ENCODE measurements around the gene ARHGAP40.

The ARHGAP40 gene

DNA sequence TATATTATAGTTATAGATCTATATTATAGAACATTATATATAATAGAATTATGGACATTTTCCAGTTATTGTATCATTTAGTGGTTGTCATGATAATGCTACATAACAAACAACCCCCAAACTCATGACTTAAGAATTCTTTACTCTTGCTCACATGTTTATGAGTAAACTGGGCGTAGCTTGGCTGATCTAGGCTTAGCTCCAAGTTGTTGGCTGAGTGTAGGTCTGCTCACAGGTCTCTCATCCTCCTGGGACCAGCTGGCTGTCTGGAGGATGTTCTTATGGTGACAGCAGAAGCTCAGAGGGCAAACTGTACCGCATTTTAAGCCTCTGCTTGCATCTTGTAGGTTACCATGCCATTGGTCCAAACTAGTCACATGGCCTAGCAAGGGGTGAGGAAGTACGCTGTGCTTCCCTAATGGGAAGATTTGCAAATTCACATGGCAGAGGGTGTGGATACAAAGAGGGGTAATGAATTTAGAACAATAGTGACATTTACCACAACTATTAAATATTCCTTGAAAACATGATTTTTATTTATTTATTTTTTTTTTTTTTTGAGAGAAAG lies 34.2 kb downstream of the ARHGAP40 start:
- H3K36me3 ChIP-seq (replicated peaks in 1 of 2; ENCODE audit: control insufficient read depth in 2 of 2, insufficient read depth in 2 of 2, low read length in 2 of 2), result no peaks in the 10 kb centered on the region
- H3K14ac ChIP-seq (ENCODE audit: low read length), result no peak overlapping the region
- H2BK5ac ChIP-seq (ENCODE audit: low read length), result no peak overlapping the region
- no peak overlapping the region for H2BK120ac ChIP-seq (ENCODE audit: low read depth, low read length)
- no peak overlapping the region for H3K4ac ChIP-seq (ENCODE audit: low read length)
- peaks cover 0 to 4% (median 0%) of the 10 kb centered on the region in 3 experiments for H3K27me3 ChIP-seq (ENCODE audit: control insufficient read depth in 3 of 3, insufficient read depth in 3 of 3, low read depth in 1 of 3, low read length in 3 of 3)
- H3K18ac ChIP-seq (ENCODE audit: low read length), result peak overlapping the region; percentile 69
- peaks cover 0 to 3% of the 10 kb centered on the region in 2 donors for H3K9me3 ChIP-seq (replicated peaks in 1 of 2; ENCODE audit: control insufficient read depth in 2 of 2, insufficient read depth in 1 of 2, low read depth in 1 of 2, low read length in 2 of 2)
- WGBS, 2 donors (ENCODE audit: extremely low coverage in 2 of 2, insufficient read length in 2 of 2, insufficient replicate concordance in 1 of 2), result no CpG with 5 or more reads among the region's 3 CpGs
- no peak overlapping the region for H3K4me3 ChIP-seq (ENCODE audit: low read length in 2 of 2)
- H2AFZ ChIP-seq (ENCODE audit: low read length), result no peak overlapping the region
- H4K91ac ChIP-seq (ENCODE audit: low read depth, low read length, poor library complexity), result no peak overlapping the region
- H3K4me1 ChIP-seq (ENCODE audit: control insufficient read depth in 2 of 2, insufficient read depth in 1 of 2, low read depth in 1 of 2, low read length in 2 of 2), result peaks cover 6 to 8% of the 10 kb centered on the region in 2 donors
- peak overlapping the region; percentile 68 for H2BK12ac ChIP-seq (ENCODE audit: low read length)
- H3K79me1 ChIP-seq (ENCODE audit: low read depth, low read length), result no peaks in the 10 kb centered on the region
- H3K9ac ChIP-seq (ENCODE audit: low read depth, low read length, poor library complexity), result no peak overlapping the region
- no peak overlapping the region for H3K4me2 ChIP-seq (ENCODE audit: insufficient read depth, low read length, poor library complexity, severe bottlenecking)
- no peak overlapping the region for H2AK5ac ChIP-seq (ENCODE audit: low read depth, low read length)
- no peak overlapping the region for H3K27ac ChIP-seq (replicated peaks; ENCODE audit: low read length)
- no peak overlapping the region for H4K8ac ChIP-seq (ENCODE audit: low read depth, low read length)
- no peak for DNase-seq (ENCODE audit: low spot score)
- H2BK15ac ChIP-seq (ENCODE audit: low read length), result no peak overlapping the region
- no peak overlapping the region for H3K23ac ChIP-seq (ENCODE audit: low read depth, low read length, poor library complexity)

DNA sequence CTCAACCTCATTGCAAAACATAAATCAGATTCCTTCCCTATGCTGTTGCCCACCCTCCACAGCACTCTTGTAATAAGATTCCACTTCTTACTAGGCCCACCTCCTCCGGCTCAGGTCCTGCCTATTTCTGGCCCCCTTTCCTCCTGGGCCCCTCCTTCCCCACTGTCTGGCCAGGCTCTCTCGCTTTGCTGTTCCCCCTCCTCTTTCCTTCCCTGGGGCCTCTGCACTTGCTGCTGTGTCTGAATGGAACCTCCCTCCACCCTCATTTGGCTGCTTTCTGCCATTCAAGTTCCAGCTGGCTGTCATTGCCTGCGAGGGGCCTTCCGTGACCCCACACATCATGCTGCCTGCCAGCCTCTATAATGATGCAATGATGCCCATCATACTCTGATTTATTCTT lies 38.9 kb downstream of the ARHGAP40 start:
- H3K4me3 ChIP-seq (ENCODE audit: low read length in 2 of 2), result no peak overlapping the region
- H2BK120ac ChIP-seq (ENCODE audit: low read depth, low read length), result no peak overlapping the region
- no peak overlapping the region for H2BK12ac ChIP-seq (ENCODE audit: low read length)
- no peak overlapping the region for H3K14ac ChIP-seq (ENCODE audit: low read length)
- peaks cover 13 to 21% of the 10 kb centered on the region in 2 donors for H3K4me1 ChIP-seq (ENCODE audit: control insufficient read depth in 2 of 2, insufficient read depth in 1 of 2, low read depth in 1 of 2, low read length in 2 of 2)
- H3K9me3 ChIP-seq (replicated peaks in 1 of 2; ENCODE audit: control insufficient read depth in 2 of 2, insufficient read depth in 1 of 2, low read depth in 1 of 2, low read length in 2 of 2), result peaks cover 0 to 3% of the 10 kb centered on the region in 2 donors
- no peak overlapping the region for H4K91ac ChIP-seq (ENCODE audit: low read depth, low read length, poor library complexity)
- H3K27ac ChIP-seq (replicated peaks; ENCODE audit: low read length), result no peak overlapping the region
- no peaks in the 10 kb centered on the region for H3K36me3 ChIP-seq (replicated peaks in 1 of 2; ENCODE audit: control insufficient read depth in 2 of 2, insufficient read depth in 2 of 2, low read length in 2 of 2)
- no peak overlapping the region for H3K23ac ChIP-seq (ENCODE audit: low read depth, low read length, poor library complexity)
- DNase-seq (ENCODE audit: low spot score), result peak; percentile 32
- H3K79me1 ChIP-seq (ENCODE audit: low read depth, low read length), result no peaks in the 10 kb centered on the region
- no peak overlapping the region for H2AFZ ChIP-seq (ENCODE audit: low read length)
- no peak overlapping the region for H3K4me2 ChIP-seq (ENCODE audit: insufficient read depth, low read length, poor library complexity, severe bottlenecking)
- H3K27me3 ChIP-seq (ENCODE audit: control insufficient read depth in 3 of 3, insufficient read depth in 3 of 3, low read depth in 1 of 3, low read length in 3 of 3), result peaks cover 0 to 36% (median 13%) of the 10 kb centered on the region in 3 experiments
- no peak overlapping the region for H2AK5ac ChIP-seq (ENCODE audit: low read depth, low read length)
- no peak overlapping the region for H3K9ac ChIP-seq (ENCODE audit: low read depth, low read length, poor library complexity)
- H3K4ac ChIP-seq (ENCODE audit: low read length), result no peak overlapping the region
- no peak overlapping the region for H2BK15ac ChIP-seq (ENCODE audit: low read length)
- WGBS, 2 donors (ENCODE audit: extremely low coverage in 2 of 2, insufficient read length in 2 of 2, insufficient replicate concordance in 1 of 2), result no CpG with 5 or more reads among the region's 4 CpGs
- H2BK5ac ChIP-seq (ENCODE audit: low read length), result no peak overlapping the region
- peak overlapping the region; percentile 25 for H3K18ac ChIP-seq (ENCODE audit: low read length)
- no peak overlapping the region for H4K8ac ChIP-seq (ENCODE audit: low read depth, low read length)

DNA sequence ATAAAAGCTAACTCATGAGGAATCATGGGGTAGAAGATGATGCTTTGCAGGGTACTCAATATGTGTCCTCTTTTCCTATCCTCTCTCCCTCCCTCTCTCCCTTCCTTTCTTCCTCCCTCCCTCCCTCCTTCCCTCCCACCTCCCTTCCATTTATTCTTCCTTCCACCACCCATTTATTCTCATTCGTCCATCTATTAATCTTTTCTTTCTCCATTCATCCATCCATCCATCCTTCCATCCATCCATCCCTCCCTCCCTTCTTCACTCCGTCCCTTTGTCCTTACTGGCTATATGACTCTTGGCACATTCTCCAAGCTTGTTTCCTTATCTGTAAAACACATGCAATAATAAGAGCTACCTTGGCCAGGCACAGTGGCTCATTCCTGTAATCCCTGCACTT lies 40.9 kb downstream of the ARHGAP40 start:
- Histone ChIP-seq H3K9me3 (replicated peaks in 1 of 2; ENCODE audit: control insufficient read depth in 2 of 2, insufficient read depth in 1 of 2, low read depth in 1 of 2, low read length in 2 of 2) (no peaks in the 10 kb centered on the region), H2AK5ac (ENCODE audit: low read depth, low read length) (no peak overlapping the region), H3K27ac (replicated peaks; ENCODE audit: low read length) (no peak overlapping the region), H3K27me3 (ENCODE audit: control insufficient read depth in 3 of 3, insufficient read depth in 3 of 3, low read depth in 1 of 3, low read length in 3 of 3) (peaks cover 2 to 50% (median 26%) of the 10 kb centered on the region in 3 experiments), H3K4me3 (ENCODE audit: low read length in 2 of 2) (no peak overlapping the region), H2BK12ac (ENCODE audit: low read length) (no peak overlapping the region), H4K8ac (ENCODE audit: low read depth, low read length) (no peak overlapping the region), H2BK5ac (ENCODE audit: low read length) (no peak overlapping the region), H2AFZ (ENCODE audit: low read length) (no peak overlapping the region), H2BK120ac (ENCODE audit: low read depth, low read length) (no peak overlapping the region), H2BK15ac (ENCODE audit: low read length) (no peak overlapping the region), H3K36me3 (replicated peaks in 1 of 2; ENCODE audit: control insufficient read depth in 2 of 2, insufficient read depth in 2 of 2, low read length in 2 of 2) (no peaks in the 10 kb centered on the region), H3K23ac (ENCODE audit: low read depth, low read length, poor library complexity) (no peak overlapping the region), H3K4ac (ENCODE audit: low read length) (no peak overlapping the region), H3K4me2 (ENCODE audit: insufficient read depth, low read length, poor library complexity, severe bottlenecking) (no peak overlapping the region), H4K91ac (ENCODE audit: low read depth, low read length, poor library complexity) (no peak overlapping the region), H3K79me1 (ENCODE audit: low read depth, low read length) (no peaks in the 10 kb centered on the region), H3K18ac (ENCODE audit: low read length) (no peak overlapping the region), H3K9ac (ENCODE audit: low read depth, low read length, poor library complexity) (no peak overlapping the region), H3K14ac (ENCODE audit: low read length) (no peak overlapping the region), H3K4me1 (ENCODE audit: control insufficient read depth in 2 of 2, insufficient read depth in 1 of 2, low read depth in 1 of 2, low read length in 2 of 2) (peaks cover 13 to 19% of the 10 kb centered on the region in 2 donors)
- 100% methylated on average over 1 of the region's 2 CpGs for WGBS, 2 donors (ENCODE audit: extremely low coverage in 2 of 2, insufficient read length in 2 of 2, insufficient replicate concordance in 1 of 2)
- no peak for DNase-seq (ENCODE audit: low spot score)

DNA sequence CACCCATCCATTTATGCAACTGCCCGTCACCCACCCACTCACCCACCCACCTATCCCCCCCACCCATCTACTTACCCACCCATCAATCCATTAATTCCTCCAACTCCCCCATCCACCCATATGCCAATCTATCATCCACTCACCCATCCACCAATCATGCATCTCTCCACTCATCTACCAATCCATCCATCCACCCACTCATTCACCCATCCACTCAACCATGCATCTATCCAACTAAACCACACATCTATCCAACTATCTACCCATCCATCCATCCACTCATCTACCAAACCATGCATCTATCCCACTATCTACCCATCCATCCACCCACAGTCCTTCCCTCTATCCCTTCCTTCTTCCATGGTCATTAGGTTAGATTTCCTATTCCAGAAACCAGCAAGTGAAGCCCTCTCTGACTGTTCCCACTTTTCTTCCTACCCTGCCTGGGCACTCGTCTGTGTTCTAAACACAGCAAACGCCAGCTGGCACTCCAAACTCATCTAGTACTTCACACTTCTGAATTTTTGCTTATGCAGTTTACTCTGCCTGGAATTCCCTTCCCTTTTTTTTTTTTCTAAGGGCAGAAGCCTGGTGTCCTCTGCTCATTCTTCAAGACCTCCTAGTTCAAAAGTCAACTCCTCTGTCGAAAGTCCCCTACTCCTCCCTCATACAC lies 43.1 kb downstream of the ARHGAP40 start:
- Histone ChIP-seq H2AFZ (ENCODE audit: low read length) (no peak overlapping the region), H3K4me1 (ENCODE audit: control insufficient read depth in 2 of 2, insufficient read depth in 1 of 2, low read depth in 1 of 2, low read length in 2 of 2) (peaks cover 13 to 22% of the 10 kb centered on the region in 2 donors), H2BK120ac (ENCODE audit: low read depth, low read length) (no peak overlapping the region), H3K4me2 (ENCODE audit: insufficient read depth, low read length, poor library complexity, severe bottlenecking) (no peak overlapping the region), H2BK5ac (ENCODE audit: low read length) (no peak overlapping the region), H3K9me3 (replicated peaks in 1 of 2; ENCODE audit: control insufficient read depth in 2 of 2, insufficient read depth in 1 of 2, low read depth in 1 of 2, low read length in 2 of 2) (no peaks in the 10 kb centered on the region), H4K91ac (ENCODE audit: low read depth, low read length, poor library complexity) (no peak overlapping the region), H3K9ac (ENCODE audit: low read depth, low read length, poor library complexity) (no peak overlapping the region), H3K23ac (ENCODE audit: low read depth, low read length, poor library complexity) (no peak overlapping the region), H3K79me1 (ENCODE audit: low read depth, low read length) (no peaks in the 10 kb centered on the region), H3K4ac (ENCODE audit: low read length) (no peak overlapping the region), H2BK15ac (ENCODE audit: low read length) (no peak overlapping the region), H3K36me3 (replicated peaks in 1 of 2; ENCODE audit: control insufficient read depth in 2 of 2, insufficient read depth in 2 of 2, low read length in 2 of 2) (no peaks in the 10 kb centered on the region), H3K14ac (ENCODE audit: low read length) (no peak overlapping the region), H3K27me3 (ENCODE audit: control insufficient read depth in 3 of 3, insufficient read depth in 3 of 3, low read depth in 1 of 3, low read length in 3 of 3) (peaks cover 2 to 71% (median 34%) of the 10 kb centered on the region in 3 experiments), H3K4me3 (ENCODE audit: low read length in 2 of 2) (no peak overlapping the region), H2BK12ac (ENCODE audit: low read length) (no peak overlapping the region), H3K18ac (ENCODE audit: low read length) (no peak overlapping the region), H2AK5ac (ENCODE audit: low read depth, low read length) (no peak overlapping the region), H3K27ac (replicated peaks; ENCODE audit: low read length) (no peak overlapping the region), H4K8ac (ENCODE audit: low read depth, low read length) (no peak overlapping the region)
- WGBS, 2 donors (ENCODE audit: extremely low coverage in 2 of 2, insufficient read length in 2 of 2, insufficient replicate concordance in 1 of 2), result 100% methylated on average over 1 of the region's 4 CpGs; no CpG with 5 or more reads in 1 of the 2 donors
- no peak for DNase-seq (ENCODE audit: low spot score)

Data from neuronal stem cell (in vitro differentiated cells).